ENCODE data around the gene COL23A1.

DNA sequence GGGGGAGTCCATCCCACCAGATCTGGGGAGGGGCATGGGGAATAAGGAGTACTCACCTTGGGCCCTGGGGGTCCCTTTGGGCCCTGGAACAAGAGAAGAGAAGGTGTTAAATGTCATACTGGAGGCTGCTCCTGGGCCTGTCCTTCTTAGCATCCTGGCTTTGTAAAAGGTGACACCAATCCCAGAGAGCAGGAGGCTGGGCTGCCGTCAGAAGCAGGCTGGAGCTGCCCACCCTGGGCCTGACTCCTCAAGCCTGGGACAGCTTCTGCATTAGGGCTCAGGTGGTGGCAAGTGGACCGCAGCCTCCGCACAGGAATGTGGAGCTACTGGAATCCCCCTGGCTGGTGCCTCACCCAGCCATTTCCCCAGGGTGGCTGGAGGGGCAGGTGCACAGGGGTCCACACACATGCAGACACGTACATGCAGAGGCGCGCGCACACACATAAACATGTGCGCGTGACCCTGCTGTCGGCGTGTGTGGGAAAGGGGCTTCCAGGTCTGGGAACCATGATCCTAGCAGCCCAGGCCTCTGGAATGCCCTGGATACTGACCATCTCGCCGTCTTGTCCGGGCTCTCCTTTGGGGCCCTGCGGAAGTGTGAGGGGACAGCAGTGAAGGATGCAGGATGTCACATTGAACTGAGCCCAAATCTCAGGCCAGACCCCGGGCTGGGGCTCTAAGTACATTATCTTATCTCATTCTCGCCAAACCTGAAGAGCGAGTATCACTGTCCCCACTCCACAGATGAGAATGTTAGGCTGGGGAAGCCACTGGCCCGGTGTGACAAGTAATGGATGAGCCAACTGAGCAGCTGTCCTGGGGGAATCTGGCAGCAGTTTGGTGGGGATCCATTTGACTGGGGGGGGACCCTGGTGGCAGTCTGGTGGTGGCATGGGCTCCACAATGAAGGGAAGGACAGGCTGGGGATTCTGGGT lies 328.3 kb downstream of the COL23A1 start:
- TF ChIP-seq GATA2 (IDR thresholded peaks at IDR 0.05; ENCODE audit: low read depth, low read length) (no peak), GATA3 (IDR thresholded peaks at IDR 0.05; ENCODE audit: low read depth, low read length) (no peak)

Measured in SH-SY5Y (cell line).